Fibroblast of skin of back (primary cell): ENCODE measurements around the gene PFDN5.
"Not testable (repeated sequence)": the region's sequence is repeated elsewhere in the genome, so short reads cannot be mapped to it uniquely, and the experiment has no call there.

Experiments
- DNase-seq: peaks from one replicate; pipeline ENCODE4 v3.0.0-alpha.2; 2013

Gene PFDN5

DNA sequence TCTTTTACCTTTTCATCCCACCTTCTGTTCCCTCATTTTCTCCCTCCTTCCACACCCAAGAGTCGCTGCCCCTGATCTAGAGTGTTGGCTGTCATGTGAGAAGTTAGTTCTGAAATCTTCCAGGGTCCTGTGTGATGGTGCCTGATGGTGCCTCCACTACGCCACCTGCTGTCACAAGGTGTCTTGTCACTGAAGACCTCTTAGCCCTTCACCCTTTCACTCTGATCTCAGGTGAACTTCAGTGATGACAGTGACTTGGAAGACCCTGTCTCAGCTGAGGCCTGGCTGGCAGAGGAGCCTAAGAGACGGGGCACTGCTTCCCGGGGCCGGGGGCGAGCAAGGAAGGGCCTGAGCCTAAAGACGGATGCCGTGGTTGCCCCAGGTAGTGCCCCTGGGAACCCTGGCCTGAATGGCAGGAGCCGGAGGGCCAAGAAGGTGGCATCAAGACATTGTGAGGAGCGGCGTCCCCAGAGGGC is 7.6 kb upstream of the PFDN5 start:
- peak; percentile 48 for DNase-seq

GRCh38 chr12:53288322-53288721 is 7.0 kb upstream of the PFDN5 start:
- DNase-seq: no peak

DNA sequence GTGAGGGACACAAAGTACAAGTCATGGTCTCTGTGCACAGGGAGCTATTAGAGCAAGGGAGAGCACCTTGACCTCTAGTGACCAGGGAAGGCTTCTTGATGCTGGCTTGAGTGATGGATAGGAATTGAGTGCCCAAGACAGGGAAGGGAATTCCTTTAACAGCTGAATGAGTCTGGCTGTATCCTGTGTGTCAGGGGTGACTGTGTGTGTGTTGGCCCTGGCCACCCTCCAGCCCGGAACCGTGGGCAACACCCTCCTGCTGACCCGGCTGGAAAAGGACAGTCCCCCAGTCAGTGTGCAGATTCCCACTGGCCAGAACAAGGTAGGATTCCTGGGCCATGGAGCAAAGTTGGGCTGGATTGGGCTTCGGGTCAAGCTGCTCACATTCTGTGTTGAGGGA is 5.5 kb upstream of the PFDN5 start:
- DNase-seq: no peak

DNA sequence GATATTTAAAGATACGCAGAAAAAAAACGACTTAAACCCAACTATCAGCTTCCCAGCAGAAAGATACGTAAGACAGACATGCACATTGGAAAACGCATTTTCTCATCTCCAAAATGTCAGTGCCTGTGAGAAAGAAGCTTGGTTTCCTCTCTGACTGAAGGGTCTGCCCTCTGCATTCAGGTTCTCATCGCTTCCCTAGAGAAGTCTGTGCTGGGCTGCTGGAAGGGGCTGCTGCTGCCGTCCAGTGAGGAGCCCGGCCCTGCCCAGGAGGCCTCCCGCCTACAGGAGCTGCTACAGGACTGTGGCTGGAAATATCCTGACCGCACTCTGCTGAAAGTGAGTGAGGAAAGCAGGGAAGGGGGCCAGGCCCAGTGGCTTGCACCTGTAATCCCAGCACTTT is 4.7 kb upstream of the PFDN5 start:
- DNase-seq: no peak

DNA sequence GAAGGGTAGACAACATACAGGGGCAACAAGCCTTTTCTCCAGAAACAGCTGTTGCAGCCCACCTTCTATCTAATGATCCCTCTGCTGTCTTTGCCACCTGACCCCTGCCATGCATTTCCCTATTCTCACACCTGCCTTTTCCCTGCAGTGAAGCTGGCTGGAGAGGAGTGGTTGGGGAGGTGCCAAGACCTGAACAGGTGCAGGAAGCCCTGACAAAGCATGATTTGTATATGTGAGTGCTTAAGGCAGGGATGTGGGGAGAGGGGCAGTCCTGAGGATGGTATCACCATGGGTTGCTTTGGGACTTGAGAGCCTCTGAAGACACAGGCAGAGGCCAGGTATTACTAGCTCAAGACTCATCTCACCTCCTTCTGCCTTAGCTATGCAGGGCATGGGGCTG is 2.9 kb upstream of the PFDN5 start:
- no peak for DNase-seq

DNA sequence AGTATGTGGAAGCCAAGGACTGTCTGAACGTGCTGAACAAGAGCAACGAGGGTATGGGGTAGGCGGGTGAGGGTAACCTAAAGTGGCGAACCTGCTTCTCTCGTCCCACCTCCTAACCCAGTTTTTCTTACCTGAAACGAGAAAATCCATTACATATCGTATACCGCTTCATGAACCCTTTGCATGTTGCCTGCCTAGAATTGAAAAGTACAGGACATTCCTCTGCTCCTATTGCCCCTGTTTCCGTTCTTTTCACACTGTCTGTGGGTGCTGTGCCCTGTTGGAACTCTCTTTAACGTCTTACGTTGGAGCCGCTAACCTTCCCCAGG is 513 bp downstream of the PFDN5 start:
- no peak for DNase-seq

DNA sequence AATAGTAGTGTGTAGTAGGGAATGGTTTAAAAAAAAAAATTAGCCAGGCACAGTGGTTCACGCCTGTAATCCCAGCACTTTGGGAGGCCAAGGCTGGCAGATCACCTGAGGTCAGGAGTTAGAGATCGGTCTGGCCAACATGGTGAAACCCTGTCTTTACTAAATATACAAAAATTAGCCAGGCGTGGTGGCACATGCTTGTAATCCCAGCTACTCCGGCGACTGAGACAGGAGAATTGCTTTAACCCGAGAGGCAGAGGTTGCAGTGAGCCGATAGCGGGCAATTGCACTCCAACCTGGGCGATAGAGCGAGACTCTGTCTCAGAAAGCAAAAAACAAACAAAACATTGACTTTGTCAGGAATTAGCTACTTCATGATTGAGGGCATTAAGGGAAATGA is 1.8 kb downstream of the PFDN5 start:
- not testable (repeated sequence) for DNase-seq

DNA sequence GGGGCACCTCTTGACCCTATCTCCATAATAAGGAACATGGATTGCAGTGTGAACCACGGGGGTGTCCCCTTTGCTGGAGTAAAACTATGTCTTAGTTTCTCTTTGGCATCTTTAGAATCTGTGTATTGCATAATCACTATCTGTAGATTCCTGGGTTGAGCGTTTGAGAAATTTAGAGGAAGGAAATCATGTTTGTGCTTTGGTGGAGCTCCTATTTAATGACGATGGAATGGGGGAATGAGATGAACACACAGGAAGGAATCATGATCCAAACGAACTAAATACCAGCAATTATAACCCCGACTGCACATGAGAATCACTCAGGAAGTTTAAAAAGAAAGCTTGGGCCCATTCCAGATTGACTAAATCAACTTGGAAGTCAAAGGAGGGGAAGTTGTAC is 2.8 kb downstream of the PFDN5 start:
- DNase-seq: peak; percentile 73

DNA sequence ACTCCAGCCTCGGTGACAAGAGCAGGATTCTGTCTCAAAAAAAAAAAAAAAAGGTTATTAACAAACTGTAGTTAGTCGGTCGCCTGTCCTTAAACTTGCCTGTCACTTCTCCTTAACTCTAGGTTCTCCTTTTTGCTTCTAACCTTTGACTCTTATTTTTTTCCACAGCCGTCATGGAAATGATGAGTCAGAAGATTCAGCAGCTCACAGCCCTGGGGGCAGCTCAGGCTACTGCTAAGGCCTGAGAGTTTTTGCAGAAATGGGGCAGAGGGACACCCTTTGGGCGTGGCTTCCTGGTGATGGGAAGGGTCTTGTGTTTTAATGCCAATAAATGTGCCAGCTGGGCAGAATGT is 3.7 kb downstream of the PFDN5 start:
- peak; percentile 73 for DNase-seq

- peak; percentile 88 for DNase-seq
These were observed 4.3 kb downstream of the PFDN5 start, which contains the start of gene MYG1 for GRCh38 chr12:53299454-53300180. MYG1 (plus strand) TSS chr12:53299695; CDS start chr12:53299738, 43 bp downstream.

DNA sequence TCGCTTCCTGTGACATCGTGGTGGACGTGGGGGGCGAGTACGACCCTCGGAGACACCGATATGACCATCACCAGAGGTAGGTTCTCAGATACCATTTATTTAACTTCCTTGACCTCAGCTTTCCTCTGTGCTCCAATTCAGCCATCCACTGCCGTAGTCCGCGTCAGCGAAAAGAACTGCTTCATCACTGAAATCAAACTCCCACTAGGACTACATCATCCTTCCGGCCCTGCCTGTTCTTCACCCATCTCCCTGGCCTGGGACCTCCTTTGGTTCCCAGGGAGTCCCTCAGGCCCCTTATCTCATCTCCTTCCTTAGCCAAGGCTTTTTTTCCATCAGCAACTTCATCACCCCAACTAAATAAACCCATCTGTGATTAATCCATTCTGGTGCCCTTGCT is 4.8 kb downstream of the PFDN5 start:
- peak; percentile 42 for DNase-seq

DNA sequence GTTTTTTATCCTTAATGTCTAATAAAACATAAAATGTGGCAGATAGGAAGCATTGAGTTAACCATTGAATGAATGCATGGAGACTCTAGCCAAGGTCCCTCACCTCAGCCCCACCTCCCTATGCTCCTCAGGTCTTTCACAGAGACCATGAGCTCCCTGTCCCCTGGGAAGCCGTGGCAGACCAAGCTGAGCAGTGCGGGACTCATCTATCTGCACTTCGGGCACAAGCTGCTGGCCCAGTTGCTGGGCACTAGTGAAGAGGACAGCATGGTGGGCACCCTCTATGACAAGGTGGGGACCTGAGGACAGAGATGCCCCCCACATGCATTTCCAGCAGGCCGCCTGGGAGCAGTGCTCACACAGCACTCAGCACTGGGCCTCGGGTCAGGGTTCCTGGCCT is 7.6 kb downstream of the PFDN5 start:
- no peak for DNase-seq

- DNase-seq: no peak
These were observed 11.5 kb downstream of the PFDN5 start for GRCh38 chr12:53306826-53307225.

- DNase-seq: no peak
These were observed 12.9 kb downstream of the PFDN5 start for GRCh38 chr12:53308276-53308675.

DNA sequence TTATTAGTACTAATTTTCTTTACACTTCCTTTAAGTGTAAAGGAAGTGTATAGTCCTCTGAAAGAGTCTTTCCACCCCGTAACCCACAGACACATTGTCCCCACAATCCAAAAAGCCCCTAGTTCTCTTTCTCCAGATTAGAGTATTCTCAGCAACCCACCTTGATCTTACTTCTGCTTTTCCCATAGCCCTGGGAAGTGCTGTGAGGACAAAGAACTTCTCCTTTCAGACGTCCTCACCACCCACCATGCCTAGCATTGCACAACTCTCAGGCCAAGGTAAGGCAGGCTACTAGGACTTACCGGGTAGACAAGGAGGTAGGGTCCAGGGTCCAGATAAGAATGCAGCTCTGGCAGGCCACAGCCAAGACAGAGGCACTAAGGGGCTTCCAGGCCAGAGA is 18.7 kb downstream of the PFDN5 start:
- DNase-seq: no peak

DNA sequence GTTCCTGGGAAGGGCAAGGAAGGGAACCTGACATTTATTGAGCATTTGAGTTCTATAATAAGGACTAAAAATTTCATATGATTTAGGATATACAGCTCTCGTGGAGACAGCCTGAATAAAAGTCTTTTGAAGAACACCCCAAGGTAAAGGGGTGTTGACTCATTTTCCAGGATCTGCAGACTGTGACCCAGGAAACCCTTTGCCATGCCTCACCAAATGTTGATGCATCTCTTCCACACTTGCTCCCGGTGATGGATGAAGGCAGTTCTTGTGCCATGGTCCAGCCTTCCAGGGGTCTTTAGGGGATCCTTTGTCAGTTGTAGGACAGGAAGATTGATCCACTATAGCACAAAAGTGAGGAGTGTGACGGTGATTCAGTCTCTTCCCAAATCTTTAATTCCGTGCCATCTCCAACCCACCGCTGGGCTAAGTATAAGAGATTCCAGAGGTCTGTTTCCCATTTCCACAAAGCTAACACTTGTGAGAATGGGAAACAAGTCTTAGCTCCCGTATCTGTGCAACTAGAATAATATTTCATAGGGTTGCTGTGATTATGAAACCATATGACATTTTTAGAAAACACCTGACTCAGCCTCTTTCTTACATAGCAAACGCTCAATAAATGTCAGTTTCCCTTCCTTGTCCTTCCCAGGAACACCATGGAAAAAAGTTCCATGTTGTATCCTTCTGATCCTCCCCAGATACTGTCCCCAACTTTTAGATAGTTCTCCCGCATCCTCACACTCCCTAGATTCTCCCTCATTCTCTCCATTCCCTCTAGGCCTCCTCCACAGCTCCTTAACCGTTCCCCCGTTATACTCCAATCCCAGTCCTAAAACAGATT is 25.2 kb downstream of the PFDN5 start:
- no peak for DNase-seq

DNA sequence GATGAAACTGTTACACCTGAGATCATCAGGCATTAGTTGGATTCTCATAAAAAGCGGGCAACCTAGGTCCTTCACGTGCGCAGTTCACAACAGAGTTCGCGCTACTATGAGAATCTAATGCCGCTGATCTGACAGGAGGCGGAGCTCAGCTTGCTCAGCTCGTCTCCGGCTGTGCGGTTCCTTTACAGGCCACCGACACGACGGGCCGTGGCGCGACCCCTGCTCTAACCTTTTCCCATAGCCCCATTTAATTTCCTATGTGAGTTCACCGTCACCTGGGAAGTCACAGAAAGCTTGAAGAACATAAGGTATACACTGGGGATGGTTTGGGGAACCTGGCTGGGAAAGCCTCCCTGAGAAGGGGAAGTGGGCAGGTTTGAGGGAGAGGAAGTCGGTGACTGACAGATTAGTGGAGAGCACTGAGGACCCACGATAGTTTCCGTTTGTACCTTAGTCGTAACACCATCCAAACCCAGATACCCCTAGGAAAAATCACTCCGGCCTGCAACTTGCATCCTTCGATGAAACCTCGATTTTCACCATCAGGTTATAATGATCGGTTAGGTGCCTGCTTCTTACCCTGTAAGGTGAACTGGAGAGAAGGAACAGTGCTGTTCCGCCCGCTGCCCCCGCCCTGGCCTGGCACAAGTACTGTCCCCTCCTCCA is 28.9 kb downstream of the PFDN5 start:
- DNase-seq: peak; percentile 12

GRCh38 chr12:53324779-53325510 is 29.6 kb downstream of the PFDN5 start:
- peak; percentile 91 for DNase-seq

GRCh38 chr12:53325511-53326061 is 30.2 kb downstream of the PFDN5 start:
- peak; percentile 9 for DNase-seq

DNA sequence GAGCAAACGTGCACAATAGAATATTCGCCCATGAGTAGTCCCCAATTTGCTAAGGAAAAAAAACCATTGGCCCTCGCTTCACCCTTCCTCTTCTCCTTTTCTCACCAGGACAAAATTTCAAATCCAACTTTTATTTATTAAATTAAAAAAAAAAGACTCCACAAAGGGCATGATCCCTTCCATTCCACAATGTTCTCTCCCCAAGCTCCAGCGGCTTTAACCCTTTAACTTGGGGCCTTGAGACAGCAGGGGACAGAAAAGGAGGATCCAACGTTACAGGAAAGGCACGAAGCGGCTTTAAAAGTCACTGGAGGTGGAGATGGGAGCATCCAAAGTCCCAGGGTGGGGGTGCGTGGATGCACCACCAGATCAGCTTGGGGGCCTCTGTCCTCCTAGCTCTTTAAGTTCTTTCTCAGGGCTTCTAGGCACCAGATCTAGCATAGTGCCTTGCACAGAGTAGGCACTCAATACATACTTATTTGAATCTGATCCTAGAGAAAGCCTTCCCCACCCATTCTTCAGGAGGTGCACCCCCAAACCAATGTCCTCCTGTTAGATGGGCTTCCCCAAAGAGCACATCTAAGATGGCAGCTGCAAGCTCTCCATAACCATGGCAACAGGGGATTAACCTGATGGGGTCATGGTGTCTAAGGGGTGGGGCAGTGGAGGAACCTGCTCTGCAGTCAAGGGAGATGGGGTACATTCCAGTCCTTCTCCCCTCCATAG is 31.3 kb downstream of the PFDN5 start:
- no peak for DNase-seq

GRCh38 chr12:53327435-53328042 is 32.2 kb downstream of the PFDN5 start:
- DNase-seq: peak; percentile 15
